GM12865 (cell line): ENCODE data around the gene RNGTT.
A peak's percentile ranks its signal among the peaks of the same experiment; 100 is the strongest.

Source experiments
- DNase-seq: peaks from one replicate; pipeline ENCODE4 v3.0.0; 2010; ENCODE audit warnings: low read depth
- H3K4me3 ChIP-seq: 2 replicates; pipeline ENCODE4 v1.5.1; 2011; ENCODE audit warnings: mild to moderate bottlenecking, low read depth, low read length, control low read depth
- TF ChIP-seq, protein P1 (sequence below): IDR thresholded peaks from 2 replicates; pipeline ENCODE4 v1.5.1; 2011; ENCODE audit warnings: low read length, control low read depth, low read depth, inconsistent platforms; ENCODE audit not compliant: insufficient read depth; ENCODE audit errors: missing control alignments

The RNGTT gene

DNA sequence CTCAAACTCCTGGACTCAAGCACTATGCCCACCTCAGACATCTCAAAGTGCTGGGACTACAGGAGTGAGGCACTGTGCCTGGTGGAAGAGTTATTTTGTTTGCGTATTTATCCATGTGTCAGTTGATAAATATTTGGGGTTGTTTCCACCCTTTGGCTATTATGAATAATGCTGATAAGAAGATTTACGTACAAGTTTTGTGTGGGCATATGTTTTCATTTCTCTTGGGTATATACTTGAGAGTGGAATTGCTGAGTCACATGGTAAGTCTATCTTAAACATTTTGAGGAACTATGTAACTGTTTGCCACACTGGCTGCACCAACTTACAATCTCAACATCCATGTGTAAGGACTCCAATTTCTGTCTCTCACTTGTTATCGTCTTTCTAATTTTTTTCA lies 200.3 kb downstream of the RNGTT start:
- DNase-seq: no peak
- H3K4me3 ChIP-seq: no peak overlapping the region
- TF ChIP-seq, protein P1, sequence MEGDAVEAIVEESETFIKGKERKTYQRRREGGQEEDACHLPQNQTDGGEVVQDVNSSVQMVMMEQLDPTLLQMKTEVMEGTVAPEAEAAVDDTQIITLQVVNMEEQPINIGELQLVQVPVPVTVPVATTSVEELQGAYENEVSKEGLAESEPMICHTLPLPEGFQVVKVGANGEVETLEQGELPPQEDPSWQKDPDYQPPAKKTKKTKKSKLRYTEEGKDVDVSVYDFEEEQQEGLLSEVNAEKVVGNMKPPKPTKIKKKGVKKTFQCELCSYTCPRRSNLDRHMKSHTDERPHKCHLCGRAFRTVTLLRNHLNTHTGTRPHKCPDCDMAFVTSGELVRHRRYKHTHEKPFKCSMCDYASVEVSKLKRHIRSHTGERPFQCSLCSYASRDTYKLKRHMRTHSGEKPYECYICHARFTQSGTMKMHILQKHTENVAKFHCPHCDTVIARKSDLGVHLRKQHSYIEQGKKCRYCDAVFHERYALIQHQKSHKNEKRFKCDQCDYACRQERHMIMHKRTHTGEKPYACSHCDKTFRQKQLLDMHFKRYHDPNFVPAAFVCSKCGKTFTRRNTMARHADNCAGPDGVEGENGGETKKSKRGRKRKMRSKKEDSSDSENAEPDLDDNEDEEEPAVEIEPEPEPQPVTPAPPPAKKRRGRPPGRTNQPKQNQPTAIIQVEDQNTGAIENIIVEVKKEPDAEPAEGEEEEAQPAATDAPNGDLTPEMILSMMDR: no peak

DNA sequence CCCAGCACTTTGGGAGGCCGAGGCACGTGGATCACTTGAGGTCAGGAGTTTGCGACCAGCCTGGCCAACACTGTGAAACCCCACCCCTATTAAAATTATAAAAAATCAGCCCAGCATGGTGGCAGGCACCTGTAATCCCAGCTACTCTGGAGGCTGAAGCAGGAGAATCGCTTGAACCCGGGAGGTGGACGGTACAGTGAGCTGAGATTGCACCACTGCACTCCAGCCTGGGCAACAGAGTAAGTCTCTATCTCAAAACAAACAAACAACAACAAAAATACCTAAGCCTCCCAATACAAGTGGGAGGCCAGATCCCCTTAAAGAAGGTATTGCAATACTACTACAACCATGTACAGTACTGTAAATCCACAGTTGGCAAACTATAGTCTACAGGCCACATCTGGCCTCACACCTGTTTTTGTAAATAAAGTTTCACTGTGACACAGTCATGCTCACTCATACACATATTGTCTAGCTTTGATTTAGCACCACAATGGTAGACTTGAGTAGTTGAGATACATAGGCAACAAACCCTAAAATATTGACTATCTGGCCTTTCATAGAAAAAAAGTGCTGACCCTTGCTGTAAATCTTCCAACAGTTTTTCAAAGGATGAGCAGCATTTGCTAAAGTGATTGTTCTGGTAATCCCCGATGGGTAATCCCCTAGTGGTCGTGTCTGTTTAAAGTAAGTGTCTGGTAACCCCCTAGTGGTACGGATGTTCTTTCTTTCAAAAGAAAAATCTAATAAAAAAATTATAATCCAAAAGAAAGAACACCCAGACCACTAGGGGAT lies 202.0 kb downstream of the RNGTT start:
- DNase-seq: peak; percentile 83
- TF ChIP-seq, protein P1: peak; percentile 25
- H3K4me3 ChIP-seq: peak overlapping the region; percentile 36

DNA sequence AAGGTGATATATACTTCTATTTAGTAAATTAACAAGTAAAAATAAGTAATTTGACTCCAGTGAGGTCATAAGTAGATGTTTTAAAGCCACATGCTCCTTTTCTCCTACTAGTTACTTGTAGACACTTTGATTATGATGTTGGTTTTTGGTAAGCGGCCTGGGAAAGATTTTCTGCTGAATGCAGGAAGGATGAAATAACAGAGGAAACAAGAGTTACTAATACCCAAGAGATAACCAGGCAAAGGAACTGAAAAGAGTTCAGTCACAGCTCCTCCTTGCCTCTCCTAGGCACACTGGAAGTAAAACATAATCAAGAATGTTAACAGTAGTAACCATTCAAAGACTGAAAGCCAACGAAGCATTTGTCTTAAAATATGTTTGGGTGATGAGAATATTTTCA lies 203.3 kb downstream of the RNGTT start:
- TF ChIP-seq, protein P1: no peak
- peak overlapping the region; percentile 36 for H3K4me3 ChIP-seq
- DNase-seq: peak; percentile 32

DNA sequence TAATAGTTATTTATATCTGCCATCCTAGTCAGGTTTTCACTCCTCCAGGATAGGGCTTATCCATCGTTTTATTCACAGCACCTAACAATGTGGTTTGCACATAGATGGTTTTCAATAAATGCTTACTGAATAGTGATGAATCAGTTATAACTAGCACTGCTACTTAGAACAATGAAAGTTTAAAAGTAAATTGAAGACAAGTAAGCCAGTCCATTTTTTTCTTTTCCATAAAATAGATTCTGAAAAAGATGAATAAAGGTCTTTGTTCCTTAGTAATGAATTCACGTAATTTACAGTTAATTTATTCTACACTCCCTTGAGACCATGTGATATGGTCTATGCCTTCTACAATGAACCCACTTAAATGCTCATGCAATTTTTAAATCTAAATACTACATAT lies 212.5 kb downstream of the RNGTT start:
- H3K4me3 ChIP-seq: no peak overlapping the region
- TF ChIP-seq, protein P1: no peak
- DNase-seq: no peak

DNA sequence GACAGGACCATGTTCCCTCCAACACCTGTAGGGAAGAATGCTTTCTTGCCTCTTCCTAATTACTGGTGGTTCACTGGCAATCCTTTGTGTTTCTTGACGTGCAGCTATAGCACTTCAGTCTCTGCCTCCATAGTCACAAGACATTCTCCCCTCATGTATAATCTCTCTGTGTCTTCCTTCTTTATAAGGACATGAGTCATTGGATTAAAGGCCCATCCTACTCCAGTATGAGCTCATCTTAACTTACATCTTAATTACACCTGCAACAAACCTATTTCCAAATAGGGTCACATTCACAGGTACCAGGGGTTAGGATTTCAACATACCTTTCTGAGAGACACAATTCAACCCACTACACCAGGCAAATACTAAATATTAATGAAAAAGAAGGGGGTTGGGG lies 213.6 kb downstream of the RNGTT start:
- no peak for DNase-seq
- H3K4me3 ChIP-seq: no peak overlapping the region
- TF ChIP-seq, protein P1: no peak

GRCh38 chr6:88748141-88748540 lies 215.3 kb downstream of the RNGTT start:
- no peak for DNase-seq
- TF ChIP-seq, protein P1: no peak
- no peak overlapping the region for H3K4me3 ChIP-seq

DNA sequence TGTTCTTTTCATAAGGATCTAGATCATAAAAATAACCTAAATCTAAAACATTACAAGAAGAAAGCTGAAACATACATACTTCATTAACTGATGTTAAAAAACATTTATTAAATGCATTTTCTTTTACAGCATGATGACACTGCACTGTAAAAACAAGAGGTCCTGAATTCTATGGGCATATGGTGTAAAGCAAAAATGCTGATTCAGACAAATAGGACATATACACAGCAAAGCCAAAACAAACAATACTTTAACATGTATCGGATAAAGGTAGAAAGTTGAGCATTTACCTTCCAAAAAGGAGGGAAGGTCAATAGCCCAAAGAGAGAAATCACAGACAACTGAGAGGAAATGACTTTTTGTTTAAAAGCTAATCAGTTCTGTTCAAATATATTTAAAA lies 221.5 kb downstream of the RNGTT start:
- TF ChIP-seq, protein P1: no peak
- no peak for DNase-seq

More for the DNA sequence above, 221.5 kb downstream of the RNGTT start:
- H3K4me3 ChIP-seq: no peak overlapping the region
